Activated CD8-positive, alpha-beta memory T cell treated with anti-CD3 and anti-CD28 coated beads, Interleukin-2, amount 50 U/mL, for 1 hour (primary cell): ENCODE data around the gene PROM1.

Source experiments
- DNase-seq: peaks from one replicate; pipeline ENCODE4 v3.0.0-alpha.2; 2020; ENCODE audit errors: extremely low read depth

Gene PROM1

DNA sequence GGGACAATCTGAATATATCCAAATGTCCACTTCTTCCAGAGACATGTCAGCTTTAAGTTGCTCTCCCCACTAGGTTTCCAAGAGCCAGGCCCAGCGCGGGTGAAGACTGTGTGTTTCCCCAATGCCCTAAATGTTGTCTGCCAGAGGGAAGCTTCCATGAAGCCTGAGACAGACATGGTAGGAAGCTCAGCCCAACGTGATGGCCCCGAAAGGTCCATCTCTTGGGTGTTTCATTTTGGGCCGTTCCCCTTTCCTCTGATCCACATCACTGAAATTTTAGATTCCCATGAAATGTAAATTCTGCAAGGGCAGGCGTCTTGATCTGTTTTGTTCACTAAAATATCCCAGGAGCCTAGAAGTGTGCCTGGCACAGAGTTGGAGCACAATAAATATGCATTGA lies 25.4 kb upstream of the PROM1 start:
- DNase-seq: no peak

DNA sequence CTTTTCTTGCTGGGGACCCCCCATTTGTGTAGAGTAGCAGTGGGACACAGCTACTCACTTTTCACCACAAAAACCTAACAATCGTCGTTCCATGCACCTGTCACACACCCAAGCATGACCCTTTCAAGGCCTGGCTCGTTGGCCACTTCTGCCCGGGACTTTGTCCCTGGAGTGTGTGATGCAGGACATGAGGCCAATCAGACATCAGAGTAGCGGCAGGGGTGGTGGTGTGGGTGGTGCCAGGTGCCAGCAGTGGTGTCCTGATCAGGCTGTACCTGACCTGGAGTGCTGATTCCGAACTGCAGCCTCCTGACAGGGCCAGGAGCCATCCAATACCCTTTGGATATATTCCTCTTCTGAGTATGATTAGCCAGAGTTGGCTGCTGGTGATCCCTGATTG lies 23.1 kb upstream of the PROM1 start:
- no peak for DNase-seq

GRCh38 chr4:16104520-16104919 lies 20.7 kb upstream of the PROM1 start:
- DNase-seq: no peak

DNA sequence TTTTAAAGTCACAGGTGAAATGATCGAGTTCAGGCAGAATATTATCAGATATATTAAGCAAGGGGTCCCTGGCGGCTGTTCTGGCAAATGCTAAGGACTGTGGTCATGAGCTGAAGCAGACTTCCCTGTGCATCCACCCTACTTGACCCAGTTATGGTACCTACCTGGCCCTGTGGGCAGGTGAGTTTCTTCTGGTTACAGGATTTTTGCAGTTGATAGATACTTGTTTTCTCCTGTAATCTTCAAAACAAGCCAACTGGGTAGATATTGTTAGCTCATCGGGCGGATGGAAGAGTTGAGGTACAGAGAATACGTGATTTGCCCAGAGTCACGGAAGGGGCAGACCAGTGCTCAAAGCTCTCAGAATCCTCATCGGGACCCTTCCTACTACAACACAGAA lies 18.5 kb upstream of the PROM1 start:
- no peak for DNase-seq

DNA sequence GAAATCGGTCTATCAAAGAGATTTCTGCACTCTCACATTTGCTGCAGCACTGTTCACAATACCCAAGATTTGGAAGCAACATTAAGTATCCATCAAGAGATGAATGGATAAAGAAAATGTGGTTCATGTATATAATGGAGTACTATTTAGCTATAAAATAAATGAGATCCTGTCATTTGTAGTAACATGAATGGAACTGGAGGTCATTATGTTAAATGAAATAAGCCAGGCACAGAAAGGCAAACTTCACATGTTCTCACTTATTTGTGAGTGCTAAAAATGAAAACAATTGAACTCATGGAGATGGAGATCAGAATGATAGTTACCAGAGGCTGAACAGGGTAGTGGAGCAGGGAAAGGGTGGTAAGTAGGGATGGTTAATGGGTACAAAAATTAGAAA lies 17.0 kb upstream of the PROM1 start:
- no peak for DNase-seq

DNA sequence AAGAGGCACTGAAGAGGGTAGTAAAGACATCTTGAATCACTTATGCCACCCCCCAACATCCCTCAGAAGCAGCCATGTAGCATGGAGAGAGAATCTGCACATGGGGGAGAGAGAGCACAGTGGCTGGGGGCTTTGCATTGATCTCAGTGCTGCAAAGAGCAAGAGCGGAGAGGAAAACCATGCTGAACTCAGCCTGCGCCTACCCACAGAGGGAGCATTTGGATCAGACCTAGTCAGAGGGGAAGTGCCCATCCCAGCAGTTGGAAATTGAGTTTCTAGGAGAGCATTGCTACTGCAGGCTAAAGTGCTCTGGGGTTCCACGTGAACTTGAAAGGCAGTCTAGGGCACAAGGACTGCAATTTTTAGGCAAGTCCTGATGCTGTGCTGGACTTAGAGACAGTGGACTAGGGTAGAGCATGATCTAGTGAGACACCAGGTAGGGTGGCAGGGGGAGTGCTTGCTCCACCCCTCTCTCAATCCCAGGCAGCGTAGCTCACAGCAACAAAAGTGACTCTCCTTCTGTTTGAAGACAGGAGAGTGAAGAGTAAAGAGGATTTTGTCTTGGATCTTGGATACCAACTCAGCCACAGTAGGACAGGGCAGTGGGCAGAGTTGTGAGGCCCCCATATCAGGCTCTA lies 9.0 kb upstream of the PROM1 start:
- DNase-seq: no peak

DNA sequence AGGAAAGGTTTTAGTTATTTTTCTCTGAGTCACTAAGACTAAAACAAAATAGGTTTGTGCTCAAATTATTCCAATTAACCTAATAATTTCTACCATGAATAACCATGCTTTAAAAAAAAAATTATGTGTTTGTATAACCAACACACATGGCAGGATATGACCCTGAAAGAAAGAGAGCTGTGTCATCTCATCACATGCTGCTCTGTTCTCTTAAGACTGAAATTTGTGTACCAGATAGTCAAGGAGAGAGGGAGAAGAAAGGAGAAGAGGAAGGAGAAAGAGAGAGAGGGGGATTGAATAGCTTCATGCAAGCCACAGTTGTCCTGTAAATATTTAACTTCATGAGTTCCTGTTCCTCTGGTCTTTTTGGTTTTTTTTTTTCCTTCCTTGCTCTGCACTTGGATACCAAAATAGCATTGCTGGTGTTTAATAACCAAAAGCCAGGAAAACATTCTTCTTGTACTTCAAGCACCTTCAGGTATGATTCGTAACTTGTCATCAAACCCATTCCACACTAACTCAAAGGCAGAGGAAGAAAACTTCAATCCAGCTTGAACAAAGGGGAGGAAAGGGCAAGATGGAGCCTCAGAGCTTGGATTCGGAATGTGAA lies 6.4 kb upstream of the PROM1 start:
- no peak for DNase-seq

DNA sequence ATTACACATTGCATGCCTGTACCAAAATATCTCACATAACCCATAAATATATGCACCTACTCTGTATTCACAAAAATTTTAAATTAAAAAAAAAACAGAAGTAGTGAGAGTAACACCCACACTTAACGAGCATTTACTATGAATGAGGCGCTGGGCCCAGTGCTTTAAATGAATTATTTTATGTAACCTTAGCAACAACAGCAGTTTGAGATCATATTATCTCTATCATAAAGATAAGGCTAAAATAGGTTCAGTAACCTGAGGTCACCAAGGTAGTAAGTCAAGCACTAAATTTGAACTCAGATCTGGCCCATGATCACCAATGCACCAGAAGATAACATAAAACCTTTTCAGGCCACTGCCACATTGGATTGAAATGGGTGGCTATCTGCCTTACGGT lies 5.3 kb upstream of the PROM1 start:
- DNase-seq: no peak

GRCh38 chr4:16088601-16089000 lies 4.8 kb upstream of the PROM1 start:
- no peak for DNase-seq

- DNase-seq: no peak
Measured at GRCh38 chr4:16085822-16086221, 2.0 kb upstream of the PROM1 start.

GRCh38 chr4:16082426-16083240 lies 1.2 kb downstream of the PROM1 start:
- no peak for DNase-seq

DNA sequence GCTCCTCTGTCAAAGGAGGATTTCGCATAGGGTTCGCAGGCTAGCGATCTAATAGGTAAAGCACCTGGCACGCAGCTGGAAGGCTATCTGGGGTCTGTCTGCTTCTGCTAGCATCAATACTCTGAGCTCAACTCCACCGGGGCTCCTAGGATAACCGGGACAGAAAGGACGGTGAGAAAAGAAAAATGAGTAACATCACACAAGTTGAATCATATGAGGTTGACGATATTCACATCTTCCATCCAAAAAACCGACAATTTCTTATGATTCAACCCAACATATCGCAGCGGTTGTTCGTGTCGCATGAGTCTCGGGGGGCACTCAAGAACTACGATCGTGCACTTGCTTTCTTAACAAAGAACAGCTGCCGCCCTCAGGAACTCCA lies 1.8 kb downstream of the PROM1 start:
- no peak for DNase-seq

DNA sequence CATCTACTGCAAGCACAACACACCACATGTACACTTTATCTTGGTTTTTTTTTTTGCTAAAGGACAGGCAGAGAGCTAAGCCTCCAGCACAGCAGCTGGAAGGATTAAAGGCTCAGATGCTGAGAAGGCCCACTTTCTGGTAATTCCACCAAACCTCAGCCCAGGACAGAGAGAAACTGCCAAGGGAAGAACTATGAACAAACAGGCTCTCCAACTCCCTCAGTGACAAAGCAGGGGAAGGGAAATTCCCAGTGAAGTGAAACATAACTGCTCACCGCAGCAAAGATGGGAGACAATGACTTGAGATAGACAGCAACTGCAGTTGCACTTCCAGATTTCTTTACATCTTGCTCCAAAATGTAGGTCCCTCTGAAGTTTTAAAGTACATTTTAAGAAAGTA lies 4.8 kb downstream of the PROM1 start:
- DNase-seq: no peak

GRCh38 chr4:16078195-16078760 lies 5.5 kb downstream of the PROM1 start:
- DNase-seq: no peak

- no peak for DNase-seq
Measured at GRCh38 chr4:16077786-16078185, 6.0 kb downstream of the PROM1 start.

- no peak for DNase-seq
Measured at GRCh38 chr4:16075975-16076757, 7.7 kb downstream of the PROM1 start.

DNA sequence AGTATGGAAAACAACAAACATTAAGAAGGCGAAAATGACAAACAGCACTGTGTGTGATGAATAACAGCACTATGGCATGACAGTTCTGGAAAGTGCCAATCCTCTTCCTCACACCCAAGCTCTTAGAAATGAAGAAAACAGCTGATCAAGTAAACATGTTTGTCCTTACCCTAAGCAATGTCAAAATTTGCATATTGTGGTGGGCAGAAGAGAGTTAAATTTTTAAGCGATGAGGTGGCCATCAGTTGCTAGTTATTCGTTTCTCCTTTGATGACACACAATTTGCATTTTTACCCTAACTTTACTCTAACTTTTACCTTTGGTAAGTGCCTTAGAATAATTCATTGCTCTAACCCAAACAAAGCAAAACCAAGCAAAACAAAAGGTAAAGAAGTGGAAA lies 8.8 kb downstream of the PROM1 start:
- DNase-seq: no peak

- DNase-seq: no peak
Measured at GRCh38 chr4:16072168-16072567, 11.7 kb downstream of the PROM1 start.

DNA sequence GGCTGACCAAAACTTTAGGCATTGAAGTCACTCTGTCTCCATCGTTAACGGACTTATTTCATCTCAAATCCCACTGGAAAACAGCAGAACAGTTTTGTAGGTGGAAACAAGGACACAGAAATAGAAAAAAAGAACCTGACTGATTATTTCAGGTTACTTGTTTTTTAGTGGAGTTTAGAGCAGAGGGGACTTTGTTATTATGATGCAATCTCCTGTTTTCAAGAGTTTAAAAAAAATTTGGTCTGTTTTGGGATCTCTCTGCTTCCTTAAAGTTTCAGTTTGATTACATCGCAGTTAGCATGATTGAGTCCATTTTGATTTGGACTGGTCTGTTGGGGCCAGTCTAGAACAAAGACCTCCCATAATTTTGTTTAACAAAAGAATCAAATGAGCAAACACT lies 13.6 kb downstream of the PROM1 start:
- DNase-seq: no peak

GRCh38 chr4:16067515-16067914 lies 16.3 kb downstream of the PROM1 start:
- no peak for DNase-seq

DNA sequence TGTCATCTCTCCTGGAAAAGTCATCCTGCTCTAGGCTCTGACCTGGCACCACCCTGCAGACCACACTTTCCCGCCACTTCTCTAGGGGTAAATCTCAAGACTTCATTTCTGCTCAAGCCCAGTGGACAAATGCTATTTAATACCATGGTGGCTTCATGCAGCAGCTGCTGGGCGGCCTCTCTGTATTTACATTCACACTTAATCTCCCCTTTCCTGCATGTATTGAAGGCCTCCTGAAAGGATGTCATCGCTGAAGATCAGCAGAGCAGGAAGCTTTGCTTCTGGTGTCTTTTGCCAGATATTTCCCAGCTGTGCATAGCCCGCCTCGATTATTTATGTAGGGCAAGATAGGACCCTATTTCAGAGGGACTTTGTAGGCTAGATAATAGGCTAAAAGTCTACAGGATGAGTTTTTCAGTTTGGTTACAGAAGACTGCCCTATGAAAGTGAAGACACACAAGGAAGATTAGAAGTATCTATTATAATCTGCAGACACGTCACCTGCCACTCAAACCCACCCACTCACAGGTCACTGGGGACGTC lies 17.2 kb downstream of the PROM1 start:
- no peak for DNase-seq

GRCh38 chr4:16065066-16065465 lies 18.8 kb downstream of the PROM1 start:
- DNase-seq: no peak
